HG03066 (cell line): ENCODE data around the gene TSPEAR.
"Not testable (repeated sequence)": the region's sequence is repeated elsewhere in the genome, so short reads cannot be mapped to it uniquely, and the experiment has no call there.

Source experiments
- ATAC-seq: cut with Tn5 transposase; IDR thresholded peaks from one replicate; pipeline ENCODE4 v1.9.1; 2021; ENCODE audit warnings: low read depth; ENCODE audit not compliant: unreplicated experiment

TSPEAR gene

GRCh38 chr21:44637851-44638348 is 73.5 kb downstream of the TSPEAR start:
- ATAC-seq: not testable (repeated sequence)

- no peak for ATAC-seq
Measured at GRCh38 chr21:44637018-44637850, 74.1 kb downstream of the TSPEAR start, which contains the start of gene KRTAP10-10. Gene KRTAP10-10, plus strand, starts transcription at chr21:44637356. Its CDS starts 62 bp downstream, at chr21:44637418.

DNA sequence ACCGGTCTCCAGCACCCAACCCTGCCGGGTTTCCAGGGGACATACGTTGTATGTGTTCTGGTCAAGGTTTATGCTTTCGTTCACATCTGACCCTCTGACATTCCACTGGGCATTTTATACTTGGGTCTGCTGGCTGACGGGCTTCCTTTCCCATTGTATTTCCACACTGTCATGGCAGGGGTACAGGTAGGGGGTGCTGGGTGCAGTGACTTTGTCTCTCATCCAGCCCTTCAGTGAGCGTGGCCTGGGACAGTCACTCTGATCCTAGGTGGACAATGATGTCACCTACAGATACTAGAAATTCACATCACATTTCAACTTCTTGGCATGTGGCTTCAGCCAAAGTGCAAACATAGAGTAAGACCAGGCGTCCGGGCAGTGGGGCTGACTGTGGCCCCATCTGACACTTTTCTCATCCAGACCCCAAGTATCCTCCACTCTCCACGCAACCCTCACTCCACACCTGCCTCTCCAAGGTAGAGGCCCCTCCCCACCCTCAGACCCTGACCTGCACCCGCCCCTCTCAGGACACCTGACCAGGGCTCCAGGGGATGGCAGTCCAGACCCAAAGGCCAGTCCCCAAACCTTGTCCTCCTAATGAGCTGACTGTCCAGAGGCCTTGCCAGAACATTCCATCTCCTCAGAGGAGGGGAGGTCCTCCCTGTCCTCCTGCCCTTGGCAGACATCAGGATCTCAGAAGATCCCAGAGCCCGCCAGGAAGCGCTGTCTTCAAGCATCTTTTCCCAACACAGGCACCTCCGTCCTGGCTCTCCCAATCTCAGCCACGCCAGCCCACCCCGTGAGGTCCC is 75.0 kb downstream of the TSPEAR start:
- no peak for ATAC-seq

DNA sequence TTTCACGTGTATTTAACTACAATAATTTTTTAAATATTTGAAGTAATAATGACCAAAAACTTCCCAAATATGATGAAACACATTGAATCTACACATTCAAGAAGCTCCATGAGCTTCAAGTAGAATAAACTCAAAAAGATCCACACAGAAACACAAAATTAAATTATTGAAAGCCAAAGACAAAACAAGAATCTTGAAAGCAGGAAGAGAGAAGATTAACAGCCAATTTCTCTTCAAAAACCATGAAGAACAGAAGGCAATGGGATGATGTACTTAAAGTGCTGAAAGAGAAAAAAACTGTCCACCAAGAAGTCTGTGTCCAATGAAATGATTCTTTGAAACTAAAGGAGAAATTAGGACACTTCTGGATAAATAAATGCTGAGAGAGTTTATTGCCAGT is 79.3 kb downstream of the TSPEAR start:
- ATAC-seq: no peak

DNA sequence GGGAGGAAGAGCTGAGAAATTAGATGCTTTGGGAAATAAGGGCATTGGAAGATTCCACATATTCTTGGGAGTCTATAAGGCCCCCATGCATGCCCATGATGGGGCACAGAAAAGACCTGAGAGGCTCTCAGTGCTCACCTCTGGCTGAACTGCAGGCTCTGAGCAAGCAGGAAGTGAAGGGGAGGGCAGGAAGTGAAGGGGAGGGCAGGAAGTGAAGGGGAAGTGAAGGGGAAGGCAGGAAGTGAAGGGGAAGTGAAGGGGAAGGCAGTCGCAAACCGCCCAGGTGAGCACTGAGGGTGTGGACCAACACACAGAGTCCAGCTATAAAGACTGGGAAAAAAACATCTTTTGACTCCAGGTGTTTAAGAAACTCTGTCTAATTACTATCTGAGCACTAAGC is 80.9 kb downstream of the TSPEAR start:
- no peak for ATAC-seq

- ATAC-seq: no peak
Measured at GRCh38 chr21:44628707-44629391, 82.5 kb downstream of the TSPEAR start.

GRCh38 chr21:44627831-44628233 is 83.5 kb downstream of the TSPEAR start:
- not testable (repeated sequence) for ATAC-seq

GRCh38 chr21:44627181-44627822 is 84.1 kb downstream of the TSPEAR start:
- not testable (repeated sequence) for ATAC-seq

GRCh38 chr21:44626673-44627143 is 84.7 kb downstream of the TSPEAR start, which contains the start of gene KRTAP10-9:
Gene KRTAP10-9, plus strand, starts transcription at chr21:44627093. Its CDS starts 79 bp downstream, at chr21:44627172.
- ATAC-seq: no peak

- ATAC-seq: no peak
Measured at GRCh38 chr21:44626262-44626661, 85.1 kb downstream of the TSPEAR start.

- ATAC-seq: no peak
Measured at GRCh38 chr21:44625756-44626155, 85.6 kb downstream of the TSPEAR start.

GRCh38 chr21:44623575-44623974 is 87.8 kb downstream of the TSPEAR start:
- ATAC-seq: no peak

GRCh38 chr21:44619886-44620285 is 91.5 kb downstream of the TSPEAR start:
- ATAC-seq: no peak

DNA sequence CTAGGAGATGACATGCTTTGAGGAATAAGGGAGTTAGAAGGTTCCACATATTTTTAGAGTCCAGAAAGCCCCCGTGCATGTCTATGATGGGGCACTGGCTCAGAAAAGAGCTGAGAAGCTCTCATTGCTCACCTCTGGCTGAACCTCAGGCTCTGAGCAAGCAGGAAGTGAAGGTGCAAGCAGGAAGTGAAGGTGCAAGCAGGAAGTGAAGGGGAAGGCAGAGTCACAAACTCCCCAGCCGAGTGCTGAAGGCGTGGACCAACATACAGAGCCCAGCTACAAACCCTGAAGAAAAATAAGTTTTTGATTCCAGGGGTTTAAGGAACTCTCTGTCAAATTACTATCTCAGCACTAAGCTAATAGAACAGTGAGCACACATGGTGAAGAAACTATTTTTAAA is 92.5 kb downstream of the TSPEAR start:
- no peak for ATAC-seq

DNA sequence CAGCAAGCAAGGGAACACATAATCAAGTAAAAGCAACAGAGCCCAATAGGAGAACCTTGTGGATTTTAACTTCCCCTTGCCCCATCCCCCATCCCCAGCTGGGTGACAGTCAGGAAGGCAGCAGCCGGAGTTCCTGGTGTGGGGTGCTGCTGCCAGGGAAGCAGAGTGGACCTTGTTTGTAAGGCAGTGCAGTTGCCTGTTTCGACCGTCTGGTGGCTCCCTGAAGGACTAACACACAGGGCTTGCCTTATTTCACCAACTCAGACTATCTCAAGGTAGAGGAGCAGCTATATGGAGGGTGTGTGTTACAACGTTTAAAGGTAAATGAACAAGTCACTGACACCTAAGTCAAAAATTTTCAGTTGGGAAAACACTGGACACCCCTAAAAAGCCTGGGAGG is 92.9 kb downstream of the TSPEAR start:
- no peak for ATAC-seq

- no peak for ATAC-seq
Measured at GRCh38 chr21:44617071-44617501, 94.3 kb downstream of the TSPEAR start.

DNA sequence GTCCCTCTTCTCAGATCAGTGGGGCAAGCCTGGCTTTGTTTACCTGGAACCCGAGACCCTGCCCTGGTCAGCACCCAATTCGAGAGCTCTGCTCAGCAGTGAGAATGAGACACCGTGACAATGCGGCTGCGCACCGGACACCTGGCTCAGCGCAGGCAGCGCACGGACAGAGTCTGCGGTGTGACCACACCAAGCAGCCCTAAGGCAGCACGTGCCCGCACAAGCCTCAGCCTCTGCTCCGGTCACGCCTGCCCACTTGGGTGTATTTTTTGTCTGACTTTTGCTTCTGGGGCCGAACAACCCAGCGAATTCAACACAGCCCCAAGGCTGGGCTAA is 94.8 kb downstream of the TSPEAR start:
- no peak for ATAC-seq

GRCh38 chr21:44615911-44616590 is 95.3 kb downstream of the TSPEAR start:
- ATAC-seq: no peak

DNA sequence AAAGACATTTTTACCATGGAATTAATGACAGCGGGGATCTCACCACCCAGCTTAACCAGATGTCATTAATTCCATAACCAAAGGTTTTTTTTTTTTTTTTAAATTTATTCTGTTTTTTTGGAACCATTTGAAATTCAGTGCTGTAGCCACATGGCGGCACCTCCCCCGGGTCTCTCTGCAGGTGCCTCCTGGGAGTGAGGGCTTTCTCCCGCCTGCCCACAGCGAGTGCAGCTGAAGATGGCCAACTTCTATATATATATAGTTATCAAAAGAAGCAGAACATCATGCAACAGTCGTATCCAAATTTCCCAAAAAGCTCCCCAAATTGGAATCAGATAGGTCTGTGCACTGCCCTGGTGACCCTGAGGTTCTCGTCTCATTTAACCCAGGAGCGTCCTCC is 95.9 kb downstream of the TSPEAR start:
- ATAC-seq: no peak

DNA sequence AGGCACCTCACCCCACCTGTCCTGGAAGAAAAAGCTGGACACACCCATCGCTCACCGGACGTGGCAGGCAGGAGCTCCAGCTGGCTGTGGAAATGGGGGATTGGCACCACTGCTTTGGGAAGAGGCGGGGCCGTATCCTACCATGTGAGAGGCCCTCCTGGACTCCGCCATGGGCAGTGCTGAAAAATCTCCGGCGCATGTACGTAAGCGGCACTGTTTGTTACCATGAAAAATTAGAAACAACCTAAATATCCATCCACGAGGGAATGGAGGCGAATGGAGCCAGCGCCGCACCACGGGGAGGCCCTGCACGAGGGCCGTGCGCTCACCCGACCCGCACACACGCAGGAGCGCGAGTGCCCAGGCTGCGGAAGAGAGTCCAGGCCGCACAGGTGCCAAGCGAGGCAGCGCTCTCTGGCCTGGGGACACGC is 96.4 kb downstream of the TSPEAR start:
- no peak for ATAC-seq
